ENCODE results near the gene ZSCAN5C.
"Not testable (repeated sequence)": the region's sequence is repeated elsewhere in the genome, so short reads cannot be mapped to it uniquely, and the experiment has no call there.

ZSCAN5C gene

DNA sequence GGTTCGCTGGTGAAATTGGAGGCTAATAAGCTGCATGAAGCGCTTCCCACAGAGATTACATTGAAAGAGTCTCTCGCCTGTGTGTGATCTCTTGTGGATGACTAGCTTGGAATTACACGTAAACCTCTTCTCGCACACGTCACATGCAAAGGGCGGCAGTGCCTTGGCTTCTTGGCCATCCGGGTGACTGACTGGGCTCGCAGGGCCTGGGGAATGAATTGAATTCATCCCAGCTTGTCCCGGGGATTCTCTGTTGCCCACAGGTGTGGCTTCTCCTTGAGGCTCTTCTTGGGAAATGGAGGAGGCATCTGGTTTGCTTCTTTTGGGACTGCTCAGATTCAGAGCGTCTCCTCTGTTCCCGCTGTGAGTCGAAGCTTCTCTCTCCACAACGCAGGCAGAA lies 19.8 kb downstream of the ZSCAN5C start:
- H3K27ac ChIP-seq: no peak overlapping the region
- TF ChIP-seq, protein P1, sequence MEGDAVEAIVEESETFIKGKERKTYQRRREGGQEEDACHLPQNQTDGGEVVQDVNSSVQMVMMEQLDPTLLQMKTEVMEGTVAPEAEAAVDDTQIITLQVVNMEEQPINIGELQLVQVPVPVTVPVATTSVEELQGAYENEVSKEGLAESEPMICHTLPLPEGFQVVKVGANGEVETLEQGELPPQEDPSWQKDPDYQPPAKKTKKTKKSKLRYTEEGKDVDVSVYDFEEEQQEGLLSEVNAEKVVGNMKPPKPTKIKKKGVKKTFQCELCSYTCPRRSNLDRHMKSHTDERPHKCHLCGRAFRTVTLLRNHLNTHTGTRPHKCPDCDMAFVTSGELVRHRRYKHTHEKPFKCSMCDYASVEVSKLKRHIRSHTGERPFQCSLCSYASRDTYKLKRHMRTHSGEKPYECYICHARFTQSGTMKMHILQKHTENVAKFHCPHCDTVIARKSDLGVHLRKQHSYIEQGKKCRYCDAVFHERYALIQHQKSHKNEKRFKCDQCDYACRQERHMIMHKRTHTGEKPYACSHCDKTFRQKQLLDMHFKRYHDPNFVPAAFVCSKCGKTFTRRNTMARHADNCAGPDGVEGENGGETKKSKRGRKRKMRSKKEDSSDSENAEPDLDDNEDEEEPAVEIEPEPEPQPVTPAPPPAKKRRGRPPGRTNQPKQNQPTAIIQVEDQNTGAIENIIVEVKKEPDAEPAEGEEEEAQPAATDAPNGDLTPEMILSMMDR (IDR thresholded peaks at IDR 0.05): no peak; the same call in 1 of the 2 replicates
- no peak for TF ChIP-seq ZFX (IDR thresholded peaks at IDR 0.05; ENCODE audit: borderline replicate concordance)

DNA sequence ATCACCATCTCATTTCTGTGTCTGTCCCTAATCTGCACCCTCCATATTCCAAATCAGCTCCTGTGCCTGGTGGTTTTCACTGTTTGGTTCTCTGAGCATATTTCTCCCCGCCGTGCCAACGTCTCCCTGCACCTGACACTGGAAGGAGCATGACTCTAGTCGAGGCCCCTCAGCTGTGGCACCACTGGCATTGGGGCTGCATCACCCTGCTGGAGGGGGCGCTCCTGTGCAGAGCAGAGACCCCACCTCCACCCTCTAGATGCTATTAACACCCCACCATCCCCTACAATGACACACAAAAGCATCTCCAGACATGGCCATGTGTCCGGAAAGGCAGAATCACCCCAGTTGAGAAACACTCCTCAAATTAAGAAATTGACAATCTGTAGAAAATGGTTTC lies 20.8 kb downstream of the ZSCAN5C start:
- no peak for TF ChIP-seq ZFX (IDR thresholded peaks at IDR 0.05; ENCODE audit: borderline replicate concordance)
- TF ChIP-seq, protein P1 (IDR thresholded peaks at IDR 0.05): no peak
- H3K27ac ChIP-seq: no peak overlapping the region

DNA sequence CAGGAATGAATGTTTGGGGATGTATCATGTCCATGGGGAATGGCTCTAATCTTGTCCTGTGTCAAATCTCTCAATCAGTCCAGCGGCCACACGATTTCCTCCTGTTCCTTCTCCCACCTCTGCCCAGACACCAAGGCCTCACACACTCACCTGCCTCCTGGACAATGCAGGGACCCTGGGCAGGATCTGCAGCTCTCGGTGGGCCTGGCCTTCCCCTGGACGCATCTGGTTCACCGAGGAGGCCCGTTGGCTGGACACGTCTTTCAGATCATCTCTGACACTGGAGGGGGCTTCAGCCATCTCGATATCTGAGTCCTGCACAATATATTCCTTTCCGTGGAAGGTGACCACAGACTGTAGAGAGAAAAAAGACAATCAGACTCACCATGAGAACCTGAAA lies 21.4 kb downstream of the ZSCAN5C start:
- TF ChIP-seq, protein P1 (IDR thresholded peaks at IDR 0.05): no peak
- TF ChIP-seq ZFX (IDR thresholded peaks at IDR 0.05; ENCODE audit: borderline replicate concordance): no peak
- H3K27ac ChIP-seq: no peak overlapping the region

DNA sequence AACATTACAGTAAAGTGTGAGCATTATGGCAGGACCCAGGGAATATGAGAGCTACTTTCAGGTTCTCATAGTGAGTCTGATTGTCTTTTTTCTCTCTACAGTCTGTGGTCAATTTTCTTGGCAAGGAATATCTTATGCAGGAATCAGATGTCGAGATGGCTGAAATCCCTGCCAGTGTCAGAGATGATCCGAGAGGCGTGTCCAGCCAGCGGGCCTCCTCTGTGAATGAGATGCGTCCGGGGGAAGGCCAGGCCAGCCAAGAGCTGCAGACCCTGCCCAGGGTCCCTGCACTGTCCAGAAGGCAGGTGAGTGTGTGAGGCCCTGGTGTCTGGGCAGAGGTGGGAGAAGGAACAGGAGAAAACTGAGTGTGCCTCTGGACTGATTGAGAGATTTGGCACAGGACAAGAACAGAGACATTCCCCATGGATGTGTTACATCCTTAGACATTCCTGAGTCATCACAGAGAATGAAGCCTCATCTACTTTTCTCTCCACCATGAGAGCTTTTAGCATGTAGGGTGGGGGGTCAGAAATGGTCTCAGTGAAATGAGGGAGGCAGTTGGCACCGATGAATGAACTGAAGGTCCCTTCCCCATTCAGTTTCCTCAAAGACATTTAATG lies 43.2 kb downstream of the ZSCAN5C start:
- no peak overlapping the region for H3K27ac ChIP-seq

DNA sequence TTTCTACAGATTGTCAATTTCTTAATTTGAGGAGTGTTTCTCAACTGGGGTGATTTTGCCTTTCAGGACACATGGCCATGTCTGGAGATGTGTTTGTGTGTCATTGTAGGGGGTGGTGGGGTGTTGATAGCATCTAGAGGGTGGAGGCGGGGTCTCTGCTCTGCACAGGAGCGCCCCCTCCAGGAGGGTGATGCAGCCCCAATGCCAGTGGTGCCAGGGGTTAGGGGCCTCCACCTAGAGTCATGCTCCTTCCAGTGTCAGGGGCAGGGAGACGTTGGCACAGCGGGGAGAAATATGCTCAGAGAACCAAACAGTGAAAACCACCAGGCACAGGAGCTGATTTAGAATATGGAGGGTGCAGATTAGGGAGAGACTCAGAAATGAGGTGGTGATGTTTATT lies 43.7 kb downstream of the ZSCAN5C start:
- not testable (repeated sequence) for H3K27ac ChIP-seq

More for the DNA sequence above, 43.2 kb downstream of the ZSCAN5C start:
- TF ChIP-seq, protein P1 (IDR thresholded peaks at IDR 0.05): no peak

DNA sequence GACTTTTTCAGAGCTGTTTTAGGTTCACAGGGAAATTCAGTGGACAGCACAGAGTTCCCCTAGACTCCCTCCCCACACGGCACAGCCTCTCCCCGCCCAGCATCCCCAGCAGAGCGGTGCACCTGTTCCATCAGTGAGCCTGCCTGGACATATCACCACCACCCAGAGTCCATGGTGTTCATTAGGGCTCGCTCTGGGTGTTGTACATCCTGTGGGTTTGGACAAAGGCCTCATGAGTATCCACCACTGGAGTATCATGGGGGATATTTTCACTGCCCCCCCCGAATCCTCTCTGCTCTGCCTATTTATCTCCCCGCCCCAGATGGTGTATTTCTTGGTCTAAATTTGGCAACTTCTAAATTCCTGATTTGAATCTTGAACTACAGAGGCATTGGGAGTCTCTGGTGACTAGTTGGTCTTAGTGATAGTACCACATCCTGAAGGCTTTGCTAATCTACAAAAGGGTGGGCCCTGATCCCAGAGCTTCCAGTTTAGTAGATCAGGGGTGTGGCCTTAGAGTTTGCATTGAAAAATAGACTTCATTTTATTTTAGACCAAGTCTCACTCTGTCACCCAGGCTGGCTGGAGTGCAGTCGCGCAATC lies 46.8 kb downstream of the ZSCAN5C start:
- not testable (repeated sequence) for H3K27ac ChIP-seq

DNA sequence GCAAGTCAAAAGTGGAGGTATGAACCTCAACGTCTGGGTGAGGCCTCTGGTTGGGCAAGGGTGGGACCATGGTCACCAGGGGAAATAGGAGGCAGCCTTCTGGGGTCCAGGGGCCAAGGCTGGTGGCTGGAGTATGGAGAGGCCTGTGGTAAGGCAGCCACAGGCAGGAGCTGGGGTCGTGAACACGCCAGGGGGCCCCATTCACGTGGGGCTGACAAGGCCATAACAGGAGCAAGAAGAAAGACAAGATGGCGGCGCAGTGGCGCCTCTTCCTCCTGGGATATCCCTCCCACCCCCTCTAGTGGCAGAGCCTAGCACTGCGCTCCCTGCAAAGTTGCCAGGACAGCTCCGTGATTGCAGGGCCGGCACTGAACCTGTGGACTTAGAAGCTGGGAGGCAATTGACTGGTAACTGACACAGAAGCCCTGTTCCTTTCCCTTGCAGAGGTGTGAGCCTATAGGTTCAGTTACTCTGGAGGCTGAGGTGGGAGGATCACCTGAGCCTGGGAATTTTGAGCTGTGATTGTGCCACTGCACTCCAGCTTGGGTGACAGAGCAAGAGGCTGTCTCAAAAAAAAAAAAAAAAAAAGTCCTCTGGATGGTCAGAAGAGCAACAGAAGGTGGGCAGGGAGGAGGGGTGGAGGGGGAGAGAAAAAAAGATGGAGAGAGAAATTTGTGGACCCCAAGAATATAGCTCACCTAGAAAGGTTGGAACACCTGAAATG lies 50.8 kb downstream of the ZSCAN5C start:
- no peak overlapping the region for H3K27ac ChIP-seq
- TF ChIP-seq, protein P1 (IDR thresholded peaks at IDR 0.05): peak; percentile 95
- no peak for TF ChIP-seq ZFX (IDR thresholded peaks at IDR 0.05; ENCODE audit: borderline replicate concordance)

DNA sequence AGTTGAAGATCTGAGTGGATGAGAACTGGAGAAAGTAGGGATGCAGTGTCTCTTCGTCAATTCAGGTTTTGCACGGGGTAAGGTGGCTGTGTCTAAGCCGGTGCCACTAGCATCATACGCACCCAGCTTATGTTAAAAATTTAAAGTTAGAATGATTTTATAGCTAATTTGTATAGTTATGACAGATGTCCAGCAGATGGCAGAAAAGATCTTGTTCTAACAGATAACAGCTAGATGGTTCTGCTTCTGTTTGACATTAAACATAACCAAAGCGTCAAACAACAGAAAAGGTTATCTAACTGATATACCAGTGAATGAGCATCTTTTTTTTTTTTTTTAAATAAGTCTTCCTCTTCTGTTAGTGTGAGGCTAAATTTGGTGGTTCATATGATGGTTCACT lies 51.7 kb downstream of the ZSCAN5C start:
- TF ChIP-seq ZFX (IDR thresholded peaks at IDR 0.05; ENCODE audit: borderline replicate concordance): no peak
- TF ChIP-seq, protein P1 (IDR thresholded peaks at IDR 0.05): peak; percentile 44
- H3K27ac ChIP-seq: no peak overlapping the region
